Ovary (tissue), 3 donors: ENCODE data around the gene ZNF358.

Experiments used
- EP300 ChIP-seq: sonication (generic); formaldehyde crosslinking; IDR thresholded peaks from one replicate; pipeline ENCODE4 v1.6.1; 2017; ENCODE audit warnings: antibody characterized with exemption
- TF ChIP-seq, protein P1 (sequence below), 3 donors: fragments of 450-650 bp in 2 of 3; fragments of 200-600 bp in 1 of 3; IDR thresholded peaks; one replicate each; pipeline versions ENCODE4 v1.5.1 to v1.8.0; 2016 to 2022; ENCODE audit warnings: antibody characterized with exemption in 3 of 3, mild to moderate bottlenecking in 1 of 3
- donor health status: DM: no; HTN: no; CAD: no.

GRCh38 chr19:7471696-7472615 is 43.9 kb upstream of the ZNF358 start:
- TF ChIP-seq, protein P1, sequence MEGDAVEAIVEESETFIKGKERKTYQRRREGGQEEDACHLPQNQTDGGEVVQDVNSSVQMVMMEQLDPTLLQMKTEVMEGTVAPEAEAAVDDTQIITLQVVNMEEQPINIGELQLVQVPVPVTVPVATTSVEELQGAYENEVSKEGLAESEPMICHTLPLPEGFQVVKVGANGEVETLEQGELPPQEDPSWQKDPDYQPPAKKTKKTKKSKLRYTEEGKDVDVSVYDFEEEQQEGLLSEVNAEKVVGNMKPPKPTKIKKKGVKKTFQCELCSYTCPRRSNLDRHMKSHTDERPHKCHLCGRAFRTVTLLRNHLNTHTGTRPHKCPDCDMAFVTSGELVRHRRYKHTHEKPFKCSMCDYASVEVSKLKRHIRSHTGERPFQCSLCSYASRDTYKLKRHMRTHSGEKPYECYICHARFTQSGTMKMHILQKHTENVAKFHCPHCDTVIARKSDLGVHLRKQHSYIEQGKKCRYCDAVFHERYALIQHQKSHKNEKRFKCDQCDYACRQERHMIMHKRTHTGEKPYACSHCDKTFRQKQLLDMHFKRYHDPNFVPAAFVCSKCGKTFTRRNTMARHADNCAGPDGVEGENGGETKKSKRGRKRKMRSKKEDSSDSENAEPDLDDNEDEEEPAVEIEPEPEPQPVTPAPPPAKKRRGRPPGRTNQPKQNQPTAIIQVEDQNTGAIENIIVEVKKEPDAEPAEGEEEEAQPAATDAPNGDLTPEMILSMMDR (IDR thresholded peaks at IDR 0.05): no peak
- no peak for TF ChIP-seq EP300
